Heart right ventricle (tissue), 16 donors: ENCODE results near the gene TMEM167A. TPM values are rescaled to one million over a fixed set of nuclear protein-coding genes. Genes with fewer than 3 reads are reported as not detected.
A peak's percentile ranks its signal among the peaks of the same experiment; 100 is the strongest.

Experiments used
- ATAC-seq, 8 donors: fragments of 200-7000 bp; cut with Tn5 transposase; one replicate each; pipeline ENCODE4 v1.9.1; 2020; ENCODE audit warnings: mild to moderate bottlenecking in 8 of 8, moderate library complexity in 8 of 8, moderate number of reproducible peaks in 1 of 8
- DNase-seq, 2 donors: peaks; one replicate each; pipeline ENCODE4 v3.0.0-alpha.2; 2020
- H3K27ac ChIP-seq, 10 donors: fragments of 200-600 bp; sonication (generic) in 2 of 10; one replicate each; pipeline versions ENCODE4 v1.5.0 to v1.8.0; 2020 to 2022; ENCODE audit warnings: mild to moderate bottlenecking in 3 of 10
- H3K27me3 ChIP-seq, 7 donors: fragments of 200-600 bp; one replicate each; pipeline ENCODE4 v1.8.0; 2021 to 2022; ENCODE audit warnings: mild to moderate bottlenecking in 2 of 7
- H3K36me3 ChIP-seq, 9 donors: fragments of 200-600 bp; sonication (generic) in 1 of 9; one replicate each; pipeline versions ENCODE4 v1.5.0 to v1.8.0; 2020 to 2022; ENCODE audit warnings: mild to moderate bottlenecking in 2 of 9
- H3K4me1 ChIP-seq, 9 donors: fragments of 200-600 bp; sonication (generic) in 1 of 9; one replicate each; pipeline versions ENCODE4 v1.5.0 to v1.8.0; 2020 to 2022; ENCODE audit warnings: mild to moderate bottlenecking in 4 of 9
- H3K4me3 ChIP-seq, 10 donors: fragments of 200-600 bp; sonication (generic) in 2 of 10; one replicate each; pipeline versions ENCODE4 v1.5.0 to v1.8.0; 2020 to 2022; ENCODE audit warnings: mild to moderate bottlenecking in 7 of 10, moderate library complexity in 2 of 10
- H3K9me3 ChIP-seq, 11 donors: fragments of 200-600 bp in 10 of 11; sonication (generic) in 2 of 11; one replicate each; pipeline versions ENCODE4 v1.5.0 to v1.8.0; 2013 to 2022; ENCODE audit warnings: mild to moderate bottlenecking in 2 of 11, control low read depth in 1 of 11, moderate library complexity in 1 of 11
- WGBS, 2 donors: extraction: QIAGEN DNeasy Blood & Tissue Kit; methylation state at CpG; one replicate each; pipeline ENCODE4 v1.1.7; 2013; ENCODE audit warnings: inconsistent platforms in 1 of 2; 5-methylcytosine and 5-hydroxymethylcytosine counted together
- intact Hi-C, 10 donors: fragments of 100-400 bp; cut with DNase I; formaldehyde crosslinking; loops; one replicate each; pipeline versions ENCODE4 v1.11.1 to v1.14.2; 2022
- polyA plus RNA-seq, 2 donors: library from polyadenylated mRNA; stranded (reverse); fragments of 200-250 nt; gene quantifications; one replicate each; pipeline ENCODE4 v1.2.3, GENCODE V29; 2013
- total RNA-seq, 10 donors: library from RNA; stranded (reverse); fragmentation: NEBNext Ultra II Directional in 3 of 10; extraction: Animal tissue kit (Norgen Biotek cat#: 25700) in 3 of 10; gene quantifications; one replicate each; pipeline versions ENCODE4 v1.2.1 to v1.2.4, GENCODE V29; 2021 to 2023
- TF ChIP-seq, protein P1 (sequence below), 9 donors: fragments of 200-600 bp; sonication (generic) in 2 of 9; IDR thresholded peaks; one replicate each; pipeline versions ENCODE4 v1.5.0 to v1.8.0; 2021 to 2022; ENCODE audit warnings: antibody characterized with exemption in 9 of 9, mild to moderate bottlenecking in 5 of 9, moderate library complexity in 1 of 9
- donor health status: Arrhythmogenic right ventricular cardiomyopathy.
- donor health status: ischemic (EF 13 %, LVEDD 7.1; RV severe dilation, severe dysfunction).
- donor health status: healthy with polysubstance abuse.
- donor health status: DM: no; HTN: yes; CAD: no.
- donor health status: DM: no; HTN: no; CAD: no.
- donor health status: ischemic (EF 25% LVEDD 6.9; RV normal size, moderate dysfunction).
- donor health status: ischemic (EF 25% LVEDD 5.7; RV mildly dilated, moderate dysfunction).
- donor health status: healthy.
- donor health status: DM: yes; HTN: yes; CAD: no.
- donor health status: Ischemic cardiomyopathy.
- donor health status: ischemic (EF 35%, LVEDD 5.7; RV mildly dilated, moderate dysfunction).
- donor health status: nonischemic (EF 11% LVEDD 7.7; RV severe dilation, severe dysfunction).
- donor health status: DM: yes; HTN: yes; CAD: no.
- donor health status: PGD.
- donor health status: ischemic (EF 29% LVEDD 5.4; RV normal size, mild dysfunction).
- donor health status: nonischemic (EF 23%, LVEDD 6.1; RV moderate dilation, normal function).

The TMEM167A gene
- total and polyA plus RNA-seq, 12 donors: 17.6 to 53.5 (median 43.4) TPM

DNA sequence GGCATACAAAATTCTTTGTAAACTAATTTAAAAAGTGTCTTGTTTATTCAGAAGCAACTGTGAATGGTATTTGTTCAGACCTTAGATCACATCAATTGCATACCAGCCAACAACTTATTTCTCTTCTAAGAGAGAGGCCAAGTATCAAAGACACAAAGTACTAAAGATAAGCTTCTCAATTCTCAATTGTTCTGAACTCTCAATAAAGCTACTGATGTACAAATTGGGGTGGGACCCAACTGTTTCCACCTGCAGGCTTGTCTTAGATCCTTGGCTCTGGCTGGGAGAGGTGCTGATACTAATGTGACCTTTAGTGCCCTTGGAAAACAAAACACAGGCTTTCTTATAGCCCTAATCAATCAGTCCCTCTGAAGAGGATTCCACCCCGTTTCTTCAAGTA is 22.3 kb upstream of the TMEM167A start:
- 58 to 63% methylated on average over 1 of the region's 1 CpG for WGBS, 2 donors
- H3K36me3 ChIP-seq: no peaks in the 10 kb centered on the region
- TF ChIP-seq, protein P1, sequence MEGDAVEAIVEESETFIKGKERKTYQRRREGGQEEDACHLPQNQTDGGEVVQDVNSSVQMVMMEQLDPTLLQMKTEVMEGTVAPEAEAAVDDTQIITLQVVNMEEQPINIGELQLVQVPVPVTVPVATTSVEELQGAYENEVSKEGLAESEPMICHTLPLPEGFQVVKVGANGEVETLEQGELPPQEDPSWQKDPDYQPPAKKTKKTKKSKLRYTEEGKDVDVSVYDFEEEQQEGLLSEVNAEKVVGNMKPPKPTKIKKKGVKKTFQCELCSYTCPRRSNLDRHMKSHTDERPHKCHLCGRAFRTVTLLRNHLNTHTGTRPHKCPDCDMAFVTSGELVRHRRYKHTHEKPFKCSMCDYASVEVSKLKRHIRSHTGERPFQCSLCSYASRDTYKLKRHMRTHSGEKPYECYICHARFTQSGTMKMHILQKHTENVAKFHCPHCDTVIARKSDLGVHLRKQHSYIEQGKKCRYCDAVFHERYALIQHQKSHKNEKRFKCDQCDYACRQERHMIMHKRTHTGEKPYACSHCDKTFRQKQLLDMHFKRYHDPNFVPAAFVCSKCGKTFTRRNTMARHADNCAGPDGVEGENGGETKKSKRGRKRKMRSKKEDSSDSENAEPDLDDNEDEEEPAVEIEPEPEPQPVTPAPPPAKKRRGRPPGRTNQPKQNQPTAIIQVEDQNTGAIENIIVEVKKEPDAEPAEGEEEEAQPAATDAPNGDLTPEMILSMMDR (IDR thresholded peaks at IDR 0.05): no peak
- no peak overlapping the region for H3K4me3 ChIP-seq
- intact Hi-C loops: loop anchor here in 1 of 10 donors (10.0 kb wide), 1 partner anchor 305 kb away; no protein-coding TSS in a partner anchor
- ATAC-seq (no peak), DNase-seq (no peak)
- peaks cover 0 to 6% (median 0%) of the 10 kb centered on the region in 11 donors for H3K9me3 ChIP-seq
- H3K4me1 ChIP-seq: peaks cover 0 to 26% (median 19%) of the 10 kb centered on the region in 9 donors
- H3K27me3 ChIP-seq: no peaks in the 10 kb centered on the region
- peak overlapping the region in 2 of 10 donors; percentile 2 to 9 for H3K27ac ChIP-seq

DNA sequence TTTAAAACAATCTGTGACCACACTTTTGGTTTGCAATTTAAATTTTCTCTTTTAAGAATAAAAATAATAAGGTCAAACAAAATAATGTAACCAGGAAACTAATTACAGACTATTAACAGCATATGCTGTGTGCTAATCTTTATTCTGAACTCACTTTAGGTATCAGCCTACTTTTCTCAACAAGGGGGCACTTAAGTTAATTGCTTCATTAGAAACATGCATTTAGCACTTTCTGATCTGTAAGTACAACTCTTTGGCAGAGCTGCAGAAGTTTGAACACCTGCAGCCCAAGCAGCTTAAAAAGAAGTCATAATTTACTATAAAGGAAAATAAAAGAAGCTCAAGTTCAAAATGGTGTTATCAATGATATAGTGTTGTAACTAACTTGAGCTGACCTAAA is 21.8 kb upstream of the TMEM167A start:
- Histone ChIP-seq H3K27me3 (no peaks in the 10 kb centered on the region), H3K4me1 (peaks cover 0 to 26% (median 19%) of the 10 kb centered on the region in 9 donors), H3K9me3 (peaks cover 0 to 10% (median under 1%) of the 10 kb centered on the region in 11 donors), H3K36me3 (no peaks in the 10 kb centered on the region), H3K4me3 (no peak overlapping the region), H3K27ac (peak overlapping the region in 1 of 10 donors; percentile 9)
- no peak for ATAC-seq
- intact Hi-C loops: loop anchor here in 1 of 10 donors (10.0 kb wide), 1 partner anchor 306 kb away; no protein-coding TSS in a partner anchor
- DNase-seq: no peak
- TF ChIP-seq, protein P1 (IDR thresholded peaks at IDR 0.05): no peak

DNA sequence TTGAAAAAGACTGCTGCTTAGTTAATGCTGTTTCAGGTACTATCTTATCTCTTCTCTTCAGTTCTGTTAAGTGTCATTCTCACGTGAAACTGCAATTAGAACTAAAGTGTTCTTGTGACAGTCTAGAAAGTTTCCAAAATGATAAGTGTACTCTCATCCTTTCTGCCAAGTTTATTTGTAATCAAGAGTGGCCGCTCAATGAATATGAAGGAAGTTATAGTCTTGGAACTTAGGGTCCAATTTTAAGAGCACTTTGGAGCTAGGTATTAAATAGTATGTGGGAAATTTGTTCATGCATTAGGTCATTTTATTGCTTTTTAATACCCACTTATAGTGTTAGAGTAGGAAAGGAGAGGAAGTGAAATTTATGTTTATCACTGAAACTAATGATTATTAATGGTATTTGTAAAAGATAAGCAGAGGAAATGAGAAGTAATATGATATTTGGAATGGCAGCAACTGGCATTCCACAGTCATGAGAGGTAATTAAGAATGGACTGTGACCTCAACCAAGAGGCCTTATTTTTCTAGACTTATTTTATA is 20.6 kb upstream of the TMEM167A start:
- H3K9me3 ChIP-seq: peaks cover 0 to 23% (median 13%) of the 10 kb centered on the region in 11 donors
- H3K27me3 ChIP-seq: no peaks in the 10 kb centered on the region
- no peaks in the 10 kb centered on the region for H3K36me3 ChIP-seq
- 33 to 43% methylated on average over 2 of the region's 2 CpGs for WGBS, 2 donors
- peak; percentile 64 to 85 (median 77) for ATAC-seq
- H3K4me3 ChIP-seq: no peak overlapping the region
- peak overlapping the region in 6 of 10 donors; percentile 18 to 51 (median 42) for H3K27ac ChIP-seq
- DNase-seq: no peak
- intact Hi-C loops: loop anchor here in 1 of 10 donors (10.0 kb wide), 1 partner anchor 307 kb away; no protein-coding TSS in a partner anchor
- H3K4me1 ChIP-seq: peaks cover 0 to 26% (median 19%) of the 10 kb centered on the region in 9 donors
- TF ChIP-seq, protein P1 (IDR thresholded peaks at IDR 0.05): no peak

DNA sequence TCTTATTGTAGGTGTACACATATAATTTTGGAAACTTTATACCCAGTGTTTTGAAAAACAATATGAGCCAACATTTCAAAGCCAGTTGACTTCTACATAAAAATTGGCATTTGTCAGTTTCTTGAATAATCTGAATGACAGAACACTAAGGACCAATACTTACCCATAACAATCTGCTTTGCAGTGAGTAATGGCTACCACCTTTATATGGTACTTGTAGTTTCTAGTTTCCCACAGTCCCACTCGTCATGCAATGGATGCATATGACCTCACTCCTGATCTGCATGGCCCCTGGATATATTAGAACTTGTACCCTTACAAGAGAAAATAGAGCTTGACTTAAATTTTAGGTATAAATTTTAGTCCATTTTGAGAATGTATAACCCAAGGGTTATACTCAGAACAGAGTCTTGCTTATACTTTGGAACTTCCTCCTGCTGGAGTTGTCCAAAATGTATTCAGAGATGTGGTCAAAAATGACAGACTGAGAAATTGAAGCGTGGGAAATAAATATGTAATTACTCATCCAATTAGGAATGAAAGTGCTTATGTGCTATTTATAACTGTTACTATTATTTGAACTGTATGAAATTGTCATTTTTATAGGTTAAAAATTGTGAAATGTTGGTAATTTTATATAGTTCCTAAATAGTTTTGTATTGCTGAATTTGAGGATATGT is 19.6 kb upstream of the TMEM167A start:
- Histone ChIP-seq H3K4me1 (peaks cover 0 to 26% (median 15%) of the 10 kb centered on the region in 9 donors), H3K9me3 (peaks cover 0 to 32% (median 15%) of the 10 kb centered on the region in 11 donors), H3K36me3 (no peaks in the 10 kb centered on the region), H3K27me3 (no peaks in the 10 kb centered on the region), H3K27ac (peak overlapping the region in 4 of 10 donors; percentile 32 to 51 (median 48)), H3K4me3 (no peak overlapping the region)
- ATAC-seq (peak in 2 of 8 donors; percentile 10 to 40), DNase-seq (no peak)
- TF ChIP-seq, protein P1 (IDR thresholded peaks at IDR 0.05): no peak
- WGBS, 2 donors: 71 to 73% methylated on average over 2 of the region's 2 CpGs
- intact Hi-C loops: loop anchor here in 1 of 10 donors (10.0 kb wide), 1 partner anchor 308 kb away; no protein-coding TSS in a partner anchor
